Measurements from ENCODE around the gene BIRC7. TPM values are rescaled to one million over a fixed set of nuclear protein-coding genes. Genes with fewer than 3 reads are reported as not detected.

Gene BIRC7
- total RNA-seq, 1 donor from 2014 or later: not detected

DNA sequence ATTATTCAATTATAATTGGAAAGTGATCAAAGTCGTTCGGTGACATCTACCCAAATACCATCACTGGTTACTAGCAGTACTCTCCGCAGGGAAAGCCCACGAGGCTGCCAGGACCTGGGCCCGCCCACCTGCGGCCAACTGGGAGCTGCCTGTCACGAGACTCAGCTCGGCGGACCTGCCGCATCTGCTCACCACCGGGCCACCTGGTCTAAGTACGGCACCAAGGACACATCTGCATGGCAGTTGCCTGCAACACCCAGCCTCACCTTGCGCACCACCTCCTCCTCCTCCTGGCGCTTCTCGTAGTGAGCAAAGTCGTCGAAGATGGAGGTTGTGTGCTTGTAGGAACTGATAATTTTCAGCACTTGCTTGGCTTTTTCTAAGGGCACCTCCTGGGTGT lies 33.7 kb upstream of the BIRC7 start:
- ChIA-PET POLR2A (no interaction called here), CTCF (no interaction called here)
- Mint-ChIP-seq H3K4me1 (peaks cover 2% of the 10 kb centered on the region), H3K4me3 (no peak overlapping the region), H3K27me3 (no peaks in the 10 kb centered on the region), H3K36me3 (ENCODE audit: low read depth) (peaks cover 89% of the 10 kb centered on the region), H3K9me3 (no peaks in the 10 kb centered on the region), H3K27ac (no peak overlapping the region)
- TF ChIP-seq, protein P1, sequence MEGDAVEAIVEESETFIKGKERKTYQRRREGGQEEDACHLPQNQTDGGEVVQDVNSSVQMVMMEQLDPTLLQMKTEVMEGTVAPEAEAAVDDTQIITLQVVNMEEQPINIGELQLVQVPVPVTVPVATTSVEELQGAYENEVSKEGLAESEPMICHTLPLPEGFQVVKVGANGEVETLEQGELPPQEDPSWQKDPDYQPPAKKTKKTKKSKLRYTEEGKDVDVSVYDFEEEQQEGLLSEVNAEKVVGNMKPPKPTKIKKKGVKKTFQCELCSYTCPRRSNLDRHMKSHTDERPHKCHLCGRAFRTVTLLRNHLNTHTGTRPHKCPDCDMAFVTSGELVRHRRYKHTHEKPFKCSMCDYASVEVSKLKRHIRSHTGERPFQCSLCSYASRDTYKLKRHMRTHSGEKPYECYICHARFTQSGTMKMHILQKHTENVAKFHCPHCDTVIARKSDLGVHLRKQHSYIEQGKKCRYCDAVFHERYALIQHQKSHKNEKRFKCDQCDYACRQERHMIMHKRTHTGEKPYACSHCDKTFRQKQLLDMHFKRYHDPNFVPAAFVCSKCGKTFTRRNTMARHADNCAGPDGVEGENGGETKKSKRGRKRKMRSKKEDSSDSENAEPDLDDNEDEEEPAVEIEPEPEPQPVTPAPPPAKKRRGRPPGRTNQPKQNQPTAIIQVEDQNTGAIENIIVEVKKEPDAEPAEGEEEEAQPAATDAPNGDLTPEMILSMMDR (IDR thresholded peaks at IDR 0.05): no peak
- ATAC-seq (ENCODE audit: low read depth) (no peak), DNase-seq (no peak)
- intact Hi-C loops (cut with micrococcal nuclease): no loop called here

DNA sequence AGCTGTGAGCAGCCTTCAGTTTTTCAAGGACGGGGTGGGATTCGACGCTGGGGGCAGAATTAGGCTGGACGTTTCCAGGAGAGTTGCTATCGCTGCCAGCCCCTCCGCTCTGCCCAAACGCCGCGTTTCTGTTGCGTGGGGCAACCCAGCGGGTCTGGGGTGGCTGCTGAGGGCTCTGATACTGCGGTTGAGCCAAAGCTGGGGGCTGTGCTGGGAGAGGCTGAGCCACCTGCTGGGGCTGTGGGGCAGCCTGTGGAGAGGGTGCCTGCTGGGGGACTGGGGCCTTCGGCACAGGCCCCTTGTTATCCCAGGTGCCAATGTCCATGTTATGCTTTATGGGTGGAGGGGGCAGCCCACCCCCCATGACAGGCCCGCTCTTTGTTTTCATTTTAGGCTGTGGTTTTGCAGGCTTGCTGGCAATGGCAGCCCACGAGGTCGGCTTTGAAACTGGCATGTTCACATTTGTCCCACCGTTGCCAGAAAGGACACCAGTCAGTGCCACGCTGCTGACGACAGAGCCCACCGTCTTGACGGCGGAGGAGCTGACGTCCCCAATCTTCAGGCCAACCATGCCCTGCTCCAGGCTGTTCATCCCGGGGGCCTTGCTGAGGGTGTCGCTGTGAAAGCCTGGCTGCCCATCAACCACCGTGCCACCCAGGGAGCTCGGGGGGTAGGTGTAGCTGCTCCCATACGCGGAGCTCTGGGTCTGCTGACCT lies 32.7 kb upstream of the BIRC7 start:
- Mint-ChIP-seq H3K27ac (no peak overlapping the region), H3K4me3 (no peak overlapping the region), H3K27me3 (no peaks in the 10 kb centered on the region), H3K9me3 (no peaks in the 10 kb centered on the region), H3K4me1 (peaks cover 2% of the 10 kb centered on the region), H3K36me3 (ENCODE audit: low read depth) (peaks cover 90% of the 10 kb centered on the region)
- CTCF ChIA-PET: no interaction called here
- TF ChIP-seq, protein P1 (IDR thresholded peaks at IDR 0.05): no peak
- no peak for ATAC-seq (ENCODE audit: low read depth)
- intact Hi-C loops (cut with micrococcal nuclease): no loop called here
- POLR2A ChIA-PET: no interaction called here
- DNase-seq: no peak

DNA sequence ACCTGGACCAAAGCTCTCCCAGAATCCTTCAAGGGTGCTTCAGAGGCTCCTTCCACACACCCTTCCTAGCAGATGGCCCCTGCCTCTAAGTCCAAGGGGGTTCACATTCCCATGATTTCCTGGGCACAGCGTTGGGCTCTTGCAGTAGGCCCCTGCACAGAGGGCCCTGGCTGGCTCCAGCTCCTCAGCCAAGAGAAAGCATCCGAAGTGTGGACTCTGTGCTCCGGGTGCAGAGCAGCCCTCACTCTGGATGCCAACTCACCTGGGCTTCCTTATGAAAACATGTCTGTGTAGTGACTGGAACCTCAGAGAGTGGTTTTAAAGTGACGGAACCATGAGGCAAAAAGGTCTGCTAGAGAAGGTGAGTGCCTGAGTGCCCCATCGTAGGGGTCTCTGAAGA lies 31.3 kb upstream of the BIRC7 start:
- ChIA-PET POLR2A (no interaction called here), CTCF (interaction anchor here (1.1 kb wide), 1 partner anchor 19 kb away, joined by 3 read pairs; no protein-coding TSS in a partner anchor)
- ATAC-seq (ENCODE audit: low read depth): no peak
- Mint-ChIP-seq H3K4me1 (peaks cover under 1% of the 10 kb centered on the region), H3K27me3 (no peaks in the 10 kb centered on the region), H3K36me3 (ENCODE audit: low read depth) (peaks cover 92% of the 10 kb centered on the region), H3K4me3 (no peak overlapping the region), H3K9me3 (no peaks in the 10 kb centered on the region), H3K27ac (no peak overlapping the region)
- TF ChIP-seq, protein P1 (IDR thresholded peaks at IDR 0.05): no peak
- DNase-seq: no peak
- intact Hi-C loops (cut with micrococcal nuclease): no loop called here

DNA sequence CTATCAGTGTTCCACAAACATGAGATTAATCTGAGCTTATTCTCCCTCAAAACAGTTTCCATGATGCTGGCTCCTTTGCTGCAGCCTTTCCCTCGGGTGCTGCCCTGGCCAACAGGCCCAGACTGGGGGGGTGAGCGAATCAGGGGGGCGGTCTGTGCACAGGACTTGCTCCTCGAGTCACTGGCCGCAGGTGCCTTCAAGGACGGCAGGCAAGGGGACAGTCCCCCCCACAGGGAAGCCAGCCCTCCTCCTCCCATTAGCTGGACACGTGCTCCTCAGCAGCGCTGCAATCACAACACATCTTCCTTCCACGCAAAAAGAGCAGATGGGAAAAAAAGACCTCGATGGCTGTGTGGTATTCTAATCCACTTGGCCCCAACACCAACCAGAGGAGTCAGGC lies 29.8 kb upstream of the BIRC7 start:
- no peak overlapping the region for H3K27ac Mint-ChIP-seq
- intact Hi-C loops (cut with micrococcal nuclease): no loop called here
- ChIA-PET CTCF (interaction anchor here (1.3 kb wide), 1 partner anchor 17 kb away, joined by 3 read pairs; no protein-coding TSS in a partner anchor), POLR2A (interaction anchor here (0.7 kb wide), 1 partner anchor 779 kb away, joined by 3 read pairs; no protein-coding TSS in a partner anchor)
- H3K27me3 Mint-ChIP-seq: no peaks in the 10 kb centered on the region
- H3K9me3 Mint-ChIP-seq: no peaks in the 10 kb centered on the region
- peaks cover 91% of the 10 kb centered on the region for H3K36me3 Mint-ChIP-seq (ENCODE audit: low read depth)
- ATAC-seq (ENCODE audit: low read depth) (no peak), DNase-seq (no peak)
- TF ChIP-seq, protein P1 (IDR thresholded peaks at IDR 0.05): no peak
- no peak overlapping the region for H3K4me3 Mint-ChIP-seq
- H3K4me1 Mint-ChIP-seq: peaks cover 7% of the 10 kb centered on the region

DNA sequence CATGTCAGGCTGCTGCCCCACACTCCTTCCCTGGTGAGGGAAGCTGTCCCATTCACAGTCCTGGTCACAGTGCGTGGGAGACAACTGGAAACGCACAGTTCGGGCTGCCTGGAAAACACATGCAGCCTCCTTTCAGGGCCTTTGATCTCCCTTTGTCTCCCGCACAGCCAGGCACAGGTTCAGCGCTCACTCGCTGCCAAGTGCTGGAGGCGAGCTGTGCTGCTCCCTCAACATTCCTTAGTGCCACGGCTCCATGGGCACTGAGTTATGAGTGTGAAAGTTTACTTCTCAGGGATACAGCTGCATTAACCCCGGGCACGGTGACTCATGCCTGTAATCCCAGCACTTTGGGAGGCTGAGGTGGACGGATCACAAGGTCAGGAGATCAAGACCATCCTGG lies 28.8 kb upstream of the BIRC7 start:
- TF ChIP-seq, protein P1 (IDR thresholded peaks at IDR 0.05): no peak
- Mint-ChIP-seq H3K9me3 (no peaks in the 10 kb centered on the region), H3K4me3 (no peak overlapping the region), H3K27ac (no peak overlapping the region), H3K36me3 (ENCODE audit: low read depth) (peaks cover 87% of the 10 kb centered on the region), H3K27me3 (no peaks in the 10 kb centered on the region), H3K4me1 (peaks cover 10% of the 10 kb centered on the region)
- intact Hi-C loops (cut with micrococcal nuclease): no loop called here
- ChIA-PET CTCF (no interaction called here), POLR2A (no interaction called here)
- DNase-seq: no peak
- ATAC-seq (ENCODE audit: low read depth): no peak

All from activated B cell treated with CpG ODN at 0.5 μM for 24 hours (primary cell).